ENCODE results near the gene SPATC1L.
"Not testable (repeated sequence)": the region's sequence is repeated elsewhere in the genome, so short reads cannot be mapped to it uniquely, and the experiment has no call there.

The SPATC1L gene

DNA sequence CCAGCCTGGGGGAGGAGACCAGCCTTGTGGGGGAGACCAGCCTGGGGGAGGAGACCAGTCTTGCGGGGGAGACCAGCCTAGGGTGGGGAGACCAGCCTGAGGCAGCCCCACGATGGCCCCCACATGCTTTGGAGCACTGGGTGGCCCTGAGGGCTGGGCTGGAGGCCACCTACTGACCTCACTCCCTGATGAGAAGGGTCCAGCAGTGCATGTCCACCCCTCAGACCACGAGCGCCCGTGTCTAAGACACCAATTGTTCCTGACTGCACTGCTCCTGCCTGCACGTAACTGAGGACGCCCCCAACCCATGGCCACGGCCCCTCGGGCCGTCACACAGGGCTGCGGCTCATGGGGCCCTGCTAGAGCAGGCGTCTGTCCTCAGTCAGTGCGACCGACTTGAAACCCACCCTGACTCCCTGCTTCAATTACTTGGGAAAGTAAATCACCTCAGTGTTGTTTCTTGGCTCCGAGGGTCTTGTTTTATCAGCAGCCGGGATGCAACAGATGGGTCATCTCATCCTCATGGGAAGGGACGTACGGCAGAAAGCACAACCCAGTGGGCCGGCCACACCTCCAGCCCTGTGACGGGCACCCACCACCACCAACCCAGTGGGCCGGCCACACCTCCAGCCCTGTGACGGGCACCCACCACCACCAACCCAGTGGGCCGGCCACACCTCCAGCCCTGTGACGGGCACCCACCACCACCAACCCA is at the start of gene SPATC1L:
Gene SPATC1L, minus strand, starts transcription at position 550 of the 715 bp plus-strand sequence. CDS start 1,643 bp downstream, outside the sequence.
- peak; percentile 76 for ATAC-seq
- Mint-ChIP-seq H3K4me3 (peak within 1 kb of the TSS; percentile 88), H3K9me3 (no peaks in the 10 kb centered on the region), H3K27ac (peak within 1 kb of the TSS; percentile 70), H3K27me3 (no peaks in the 10 kb centered on the region), H3K36me3 (peaks cover 9% of the 10 kb centered on the region), H3K4me1 (peaks cover 6% of the 10 kb centered on the region)

DNA sequence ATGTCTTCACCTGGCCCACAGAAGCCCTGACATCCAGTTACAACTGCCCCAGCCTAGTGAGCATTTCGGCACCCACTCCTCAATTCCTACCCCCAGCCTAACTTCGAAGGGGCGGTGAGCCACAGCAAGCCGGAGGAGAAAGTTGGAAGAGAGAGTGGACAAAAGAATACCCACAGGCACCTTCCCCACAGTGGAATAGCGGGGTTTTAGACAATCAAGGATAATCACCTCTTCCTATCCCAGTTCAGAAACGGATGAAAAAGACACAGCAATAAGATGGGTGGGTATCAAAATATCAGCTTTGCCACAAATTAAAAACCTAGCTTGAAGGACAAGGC is 45.6 kb upstream of the SPATC1L start:
- Mint-ChIP-seq H3K36me3 (peaks cover 46% of the 10 kb centered on the region), H3K4me1 (peaks cover 57% of the 10 kb centered on the region), H3K27ac (peak overlapping the region; percentile 87), H3K9me3 (peaks cover 3% of the 10 kb centered on the region), H3K4me3 (peak overlapping the region; percentile 90), H3K27me3 (no peaks in the 10 kb centered on the region)
- ATAC-seq: no peak

DNA sequence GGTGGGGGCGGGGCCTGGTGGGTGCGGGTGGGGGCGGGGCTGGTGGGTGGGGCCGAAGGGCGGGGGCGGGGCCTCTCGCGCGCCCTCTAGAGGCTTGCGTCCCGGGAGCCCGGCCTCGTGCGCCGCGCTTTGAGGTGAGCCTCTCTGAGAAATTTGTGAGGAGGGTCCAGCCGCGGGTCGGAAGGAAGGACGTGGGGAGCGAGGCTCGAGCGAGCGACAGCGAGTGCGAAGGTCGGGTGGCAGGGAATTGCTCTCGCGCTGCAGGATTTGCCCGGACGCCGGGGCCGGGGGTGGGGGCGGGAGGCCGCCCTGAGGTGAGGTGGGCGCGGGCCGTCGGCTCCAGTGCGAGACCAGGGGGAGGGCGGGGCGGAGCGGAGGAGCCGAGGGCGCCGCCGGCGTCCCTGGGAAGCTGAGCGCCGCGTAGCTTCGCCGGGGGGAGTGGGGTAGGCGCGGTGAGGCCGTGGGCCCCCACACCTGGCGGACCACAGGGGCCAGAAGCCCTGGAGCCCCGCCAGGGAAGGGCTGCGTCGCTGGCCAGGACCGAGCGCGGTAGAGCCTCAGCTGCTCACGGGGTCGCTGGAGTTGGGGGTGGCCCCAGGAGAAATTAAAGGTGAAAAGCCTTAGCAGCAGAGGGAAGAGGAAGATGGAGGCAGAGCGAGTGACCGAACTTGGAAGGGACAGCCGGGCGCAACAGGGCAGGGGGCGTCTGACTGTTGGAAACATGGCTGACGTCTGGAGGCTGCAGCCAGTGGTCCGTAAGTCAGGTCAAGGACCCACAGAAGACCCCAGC is 45.1 kb upstream of the SPATC1L start:
- Mint-ChIP-seq H3K27ac (peak overlapping the region; percentile 87), H3K9me3 (peaks cover 3% of the 10 kb centered on the region), H3K36me3 (peaks cover 40% of the 10 kb centered on the region), H3K4me3 (peak overlapping the region; percentile 90), H3K27me3 (no peaks in the 10 kb centered on the region), H3K4me1 (peaks cover 59% of the 10 kb centered on the region)
- ATAC-seq: peak; percentile 70

DNA sequence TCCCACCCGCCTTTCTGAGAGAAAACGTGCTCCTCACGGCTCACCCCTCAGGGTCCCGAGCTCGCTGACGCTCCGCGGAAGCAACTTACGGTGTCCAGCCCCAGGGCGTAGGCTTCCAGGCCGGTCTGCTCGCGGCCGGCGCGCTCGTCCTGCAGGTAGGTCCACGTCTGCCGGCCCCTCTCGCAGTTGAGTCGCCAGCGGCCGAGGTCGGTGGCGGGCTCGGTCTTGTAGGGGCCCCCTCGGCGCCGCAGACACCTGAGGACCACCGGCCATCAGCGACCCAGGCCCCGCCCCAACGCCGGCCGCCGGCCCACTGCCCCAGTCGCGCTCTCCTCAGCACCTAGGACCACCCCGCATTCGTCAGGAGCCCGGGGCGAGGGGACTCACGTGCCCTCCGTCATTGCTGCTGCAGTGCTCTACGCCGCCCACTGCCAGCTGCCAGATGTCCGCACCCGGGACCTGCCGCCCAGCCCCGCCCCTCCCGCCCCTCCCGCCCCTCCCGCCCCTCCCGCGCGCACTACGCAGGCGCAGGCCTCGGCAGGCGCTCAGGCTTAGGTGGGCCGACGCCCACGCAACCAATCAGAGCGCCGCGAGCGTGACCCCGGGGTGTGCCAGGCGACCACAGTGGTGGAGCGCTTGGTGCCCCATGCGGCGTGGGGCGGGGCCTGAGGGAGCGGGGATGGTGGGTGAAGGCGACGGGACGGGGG is 44.2 kb upstream of the SPATC1L start, which contains the start of gene LSS:
Gene LSS, minus strand, starts transcription at position 430 of the 707 bp plus-strand sequence. Its CDS starts 29 bp downstream, at position 401.
- peak; percentile 95 for ATAC-seq
- Mint-ChIP-seq H3K36me3 (peaks cover 32% of the 10 kb centered on the region), H3K4me3 (peak within 1 kb of the TSS; percentile 90), H3K27ac (peak within 1 kb of the TSS; percentile 87), H3K4me1 (peaks cover 62% of the 10 kb centered on the region), H3K9me3 (peaks cover 3% of the 10 kb centered on the region), H3K27me3 (no peaks in the 10 kb centered on the region)

DNA sequence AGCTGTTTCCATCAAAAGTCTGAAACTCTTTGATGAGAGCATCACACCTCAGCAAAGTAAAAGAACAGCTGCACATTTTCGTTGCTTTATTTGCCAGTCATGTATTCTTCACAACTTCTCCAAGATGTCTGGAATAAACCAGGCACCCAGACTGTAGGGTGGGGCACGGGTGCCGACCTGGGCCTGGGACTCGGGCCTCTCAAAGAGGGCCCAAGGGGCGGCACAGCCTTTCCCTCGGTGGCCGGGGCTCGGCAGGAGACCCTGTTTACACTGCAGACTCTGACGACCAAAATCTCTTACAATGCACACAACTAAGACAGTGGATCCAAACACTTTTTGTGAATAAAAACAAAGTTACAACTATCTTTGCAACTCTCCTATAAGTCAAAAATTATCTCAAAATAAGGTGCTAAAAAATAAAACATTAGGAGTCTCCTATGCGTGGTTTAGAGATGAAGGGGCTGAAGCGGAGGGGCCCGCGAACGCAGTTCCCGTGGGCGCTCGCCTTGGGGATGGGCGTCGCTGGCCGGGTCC is 43.6 kb upstream of the SPATC1L start:
- Mint-ChIP-seq H3K36me3 (peaks cover 28% of the 10 kb centered on the region), H3K4me1 (peaks cover 62% of the 10 kb centered on the region), H3K27me3 (no peaks in the 10 kb centered on the region), H3K9me3 (peaks cover 3% of the 10 kb centered on the region), H3K27ac (peak overlapping the region; percentile 87), H3K4me3 (peak overlapping the region; percentile 80)
- no peak for ATAC-seq

DNA sequence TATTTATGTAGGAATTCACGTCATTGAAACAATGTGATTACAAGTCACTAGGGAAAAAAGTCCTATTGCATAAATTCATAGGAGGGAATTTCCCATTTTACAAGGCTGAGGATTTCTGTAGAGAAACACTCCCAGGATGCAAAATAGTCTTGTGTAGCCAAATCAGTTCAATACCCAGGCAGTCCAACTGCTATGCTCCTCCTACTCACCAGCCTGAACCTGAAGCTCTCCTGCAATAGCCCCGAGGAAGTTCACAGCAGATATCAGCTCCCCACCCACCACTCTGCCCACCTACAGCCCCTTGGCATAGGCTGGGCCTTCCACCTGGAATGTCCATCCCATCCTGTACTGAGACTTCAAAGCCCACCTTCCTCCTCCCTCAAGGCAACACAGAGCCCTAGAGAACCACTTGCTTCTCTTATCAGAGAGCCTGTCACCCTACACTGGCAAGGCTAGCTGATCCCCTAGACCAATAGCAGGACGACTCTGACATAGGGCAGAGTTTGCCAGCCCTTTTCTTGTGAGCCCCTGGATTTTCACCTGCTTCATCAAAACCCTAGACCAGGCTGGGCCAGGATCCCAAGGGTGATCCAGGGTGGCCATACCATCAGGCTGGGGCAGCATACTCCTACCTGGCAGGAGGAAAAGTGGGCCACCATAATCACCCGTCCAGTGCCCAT is 42.8 kb upstream of the SPATC1L start:
- peak overlapping the region; percentile 87 for H3K27ac Mint-ChIP-seq
- H3K27me3 Mint-ChIP-seq: no peaks in the 10 kb centered on the region
- peaks cover 3% of the 10 kb centered on the region for H3K9me3 Mint-ChIP-seq
- no peak for ATAC-seq
- H3K36me3 Mint-ChIP-seq: peaks cover 27% of the 10 kb centered on the region
- H3K4me3 Mint-ChIP-seq: peak overlapping the region; percentile 80
- peaks cover 69% of the 10 kb centered on the region for H3K4me1 Mint-ChIP-seq

DNA sequence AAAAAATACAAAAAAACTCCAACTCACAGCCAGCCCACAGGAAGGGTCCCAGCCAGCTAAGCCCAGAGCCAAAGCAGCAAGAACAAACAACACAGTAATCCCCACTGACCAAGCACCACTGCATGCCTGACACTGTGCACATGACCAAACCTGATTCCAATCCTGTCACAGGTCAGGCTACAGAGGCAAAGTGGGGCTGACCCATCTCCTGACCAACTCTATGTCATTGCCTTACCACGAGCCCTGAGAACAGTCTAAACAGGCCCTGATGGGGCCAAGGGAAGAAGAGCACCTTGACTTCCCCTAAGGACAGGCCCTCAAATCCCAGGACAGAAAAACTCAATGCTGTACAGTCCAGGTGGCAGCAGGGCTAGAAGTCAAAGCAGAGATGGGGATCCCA is 41.9 kb upstream of the SPATC1L start:
- H3K27ac Mint-ChIP-seq: peak overlapping the region; percentile 87
- peak overlapping the region; percentile 80 for H3K4me3 Mint-ChIP-seq
- H3K4me1 Mint-ChIP-seq: peaks cover 63% of the 10 kb centered on the region
- H3K27me3 Mint-ChIP-seq: no peaks in the 10 kb centered on the region
- no peak for ATAC-seq
- H3K9me3 Mint-ChIP-seq: peaks cover 3% of the 10 kb centered on the region
- H3K36me3 Mint-ChIP-seq: peaks cover 19% of the 10 kb centered on the region

DNA sequence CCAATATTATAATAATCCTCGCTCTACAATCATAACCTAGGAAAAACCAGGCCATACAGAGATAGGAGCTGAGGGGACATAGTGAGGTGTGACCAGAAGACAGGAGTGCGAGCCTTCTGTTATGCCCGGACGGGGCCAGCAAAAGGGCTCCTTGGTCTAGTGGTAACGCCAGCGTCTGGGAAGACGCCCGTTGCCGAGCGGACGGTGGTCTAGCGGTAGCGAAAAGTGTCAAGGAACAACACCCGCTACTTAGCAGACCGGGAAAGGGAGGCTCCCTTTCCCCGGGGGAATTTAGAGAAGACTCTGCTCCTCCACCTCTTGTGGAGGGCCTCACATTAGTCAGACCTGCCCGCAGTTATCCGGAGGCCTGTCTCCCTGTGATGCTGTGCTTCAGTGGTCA is 39.4 kb upstream of the SPATC1L start:
- ATAC-seq, H3K4me3 Mint-ChIP-seq, H3K27ac Mint-ChIP-seq, H3K27me3 Mint-ChIP-seq, H3K9me3 Mint-ChIP-seq: not testable (repeated sequence)
- Mint-ChIP-seq H3K36me3 (peaks cover 38% of the 10 kb centered on the region), H3K4me1 (peaks cover 49% of the 10 kb centered on the region)

DNA sequence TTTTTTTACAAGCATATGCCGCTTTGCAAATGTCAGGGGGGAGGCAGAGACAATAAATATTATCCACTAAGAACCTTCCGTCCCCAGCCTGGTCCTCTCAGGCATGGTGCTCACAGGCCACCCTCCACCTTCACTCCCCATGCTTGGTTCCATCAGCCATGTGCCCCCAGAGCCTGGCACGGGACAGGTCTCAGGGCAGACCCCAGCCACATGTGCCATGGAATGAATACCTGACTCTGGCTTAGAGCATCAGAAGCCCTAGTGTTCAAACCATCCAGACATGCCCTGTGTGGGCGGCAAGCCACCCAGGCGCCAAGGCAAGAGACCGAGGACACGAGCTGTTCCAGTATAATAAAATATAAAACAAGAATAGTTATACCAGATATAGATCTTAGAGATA is 39.0 kb upstream of the SPATC1L start:
- Mint-ChIP-seq H3K27ac (no peak overlapping the region), H3K4me3 (no peak overlapping the region), H3K36me3 (peaks cover 39% of the 10 kb centered on the region), H3K9me3 (peaks cover 3% of the 10 kb centered on the region), H3K4me1 (peaks cover 49% of the 10 kb centered on the region), H3K27me3 (no peaks in the 10 kb centered on the region)
- no peak for ATAC-seq

DNA sequence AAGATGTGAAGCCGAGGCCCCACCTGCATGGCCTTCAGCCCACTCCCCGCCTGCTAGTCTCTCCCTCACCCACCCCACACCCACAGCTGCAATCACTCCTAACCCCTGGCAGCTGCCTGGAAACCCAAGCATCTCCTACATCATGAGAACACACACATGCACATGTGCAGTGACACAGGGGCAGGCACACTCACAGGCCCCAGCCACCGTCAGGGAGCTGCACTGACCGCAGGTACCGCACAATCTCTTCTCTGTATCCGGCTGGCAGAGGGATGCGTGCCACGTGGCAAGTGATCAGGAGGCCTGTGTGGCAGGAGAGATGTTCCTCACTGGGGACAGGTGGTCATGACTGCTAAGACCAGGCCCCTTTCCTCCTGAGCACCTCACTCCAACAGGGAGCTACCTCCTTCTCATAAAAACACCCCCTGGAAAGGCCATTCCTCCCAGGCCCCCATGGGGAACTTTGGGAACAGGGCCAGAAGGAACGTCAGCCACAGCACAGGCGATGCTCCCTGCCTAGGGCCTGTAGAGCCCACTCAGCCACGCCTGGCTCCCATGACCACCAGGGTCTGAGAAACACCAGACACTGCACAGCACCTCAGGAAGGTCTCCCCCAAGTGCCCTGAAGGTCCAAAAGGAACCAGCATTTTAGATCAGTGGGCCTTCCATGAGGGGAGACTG is 38.3 kb upstream of the SPATC1L start:
- Mint-ChIP-seq H3K9me3 (peaks cover 3% of the 10 kb centered on the region), H3K27me3 (no peaks in the 10 kb centered on the region), H3K4me1 (peaks cover 44% of the 10 kb centered on the region), H3K4me3 (no peak overlapping the region), H3K36me3 (peaks cover 39% of the 10 kb centered on the region), H3K27ac (no peak overlapping the region)
- ATAC-seq: no peak

DNA sequence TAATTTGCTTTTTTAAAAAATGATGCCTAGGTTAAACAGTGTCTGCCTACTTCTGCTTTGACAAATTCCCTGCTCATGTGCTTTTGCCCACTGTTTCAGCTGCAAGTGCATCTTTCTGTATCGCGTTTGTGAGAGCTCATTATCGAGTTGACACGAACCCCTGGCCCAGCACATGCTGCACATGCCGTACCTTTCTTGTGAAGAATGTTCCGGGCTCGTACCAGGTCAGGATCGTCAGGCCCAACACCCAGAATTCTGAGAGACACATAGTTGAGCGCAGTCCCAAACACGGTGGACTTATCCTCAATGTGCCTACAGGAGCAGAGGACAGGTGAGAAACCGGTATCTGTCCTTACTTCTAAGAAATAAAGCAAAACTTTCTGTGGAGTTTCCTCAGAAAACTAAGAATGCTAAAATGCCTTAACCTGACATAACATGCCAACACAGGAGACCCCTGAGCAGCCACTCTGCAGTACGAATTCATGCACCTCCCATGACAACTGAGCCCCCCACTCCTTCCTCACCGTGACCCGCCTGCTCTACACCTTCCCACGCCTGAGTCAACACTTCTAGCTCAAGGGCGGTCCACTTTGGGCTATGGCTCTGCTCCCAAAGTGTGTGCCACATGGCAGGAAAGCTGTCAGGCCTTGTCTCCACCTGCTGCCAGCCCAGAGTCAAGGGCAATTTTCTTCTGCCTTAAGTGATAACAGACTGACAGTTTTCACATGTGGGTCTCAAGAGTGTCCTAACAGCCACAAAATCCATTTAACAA is 37.6 kb upstream of the SPATC1L start:
- H3K27me3 Mint-ChIP-seq: no peaks in the 10 kb centered on the region
- peaks cover 39% of the 10 kb centered on the region for H3K36me3 Mint-ChIP-seq
- peaks cover 3% of the 10 kb centered on the region for H3K9me3 Mint-ChIP-seq
- H3K4me3 Mint-ChIP-seq: no peak overlapping the region
- no peak overlapping the region for H3K27ac Mint-ChIP-seq
- H3K4me1 Mint-ChIP-seq: peaks cover 37% of the 10 kb centered on the region
- no peak for ATAC-seq

DNA sequence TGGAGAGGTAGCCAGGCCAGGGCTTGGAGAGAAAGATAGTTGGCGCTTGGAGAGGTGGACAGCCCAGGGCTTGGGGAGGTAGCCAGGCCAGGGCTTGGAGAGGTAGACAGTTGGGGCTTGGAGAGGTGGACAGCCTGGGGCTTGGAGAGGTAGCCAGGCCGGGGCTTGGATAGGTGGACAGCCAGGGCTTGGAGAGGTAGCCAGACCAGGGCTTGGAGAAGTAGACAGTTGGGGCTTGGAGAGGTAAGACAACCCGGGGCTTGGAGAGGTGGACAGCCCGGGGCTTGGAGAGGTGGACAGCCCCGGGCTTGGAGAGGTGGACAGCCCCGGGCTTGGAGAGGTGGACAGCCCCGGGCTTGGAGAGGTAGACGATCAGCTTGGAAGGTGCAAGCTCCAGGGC is 36.6 kb upstream of the SPATC1L start:
- no peaks in the 10 kb centered on the region for H3K27me3 Mint-ChIP-seq
- peaks cover 3% of the 10 kb centered on the region for H3K9me3 Mint-ChIP-seq
- peaks cover 27% of the 10 kb centered on the region for H3K4me1 Mint-ChIP-seq
- no peak overlapping the region for H3K27ac Mint-ChIP-seq
- peaks cover 40% of the 10 kb centered on the region for H3K36me3 Mint-ChIP-seq
- ATAC-seq: no peak
- H3K4me3 Mint-ChIP-seq: no peak overlapping the region

DNA sequence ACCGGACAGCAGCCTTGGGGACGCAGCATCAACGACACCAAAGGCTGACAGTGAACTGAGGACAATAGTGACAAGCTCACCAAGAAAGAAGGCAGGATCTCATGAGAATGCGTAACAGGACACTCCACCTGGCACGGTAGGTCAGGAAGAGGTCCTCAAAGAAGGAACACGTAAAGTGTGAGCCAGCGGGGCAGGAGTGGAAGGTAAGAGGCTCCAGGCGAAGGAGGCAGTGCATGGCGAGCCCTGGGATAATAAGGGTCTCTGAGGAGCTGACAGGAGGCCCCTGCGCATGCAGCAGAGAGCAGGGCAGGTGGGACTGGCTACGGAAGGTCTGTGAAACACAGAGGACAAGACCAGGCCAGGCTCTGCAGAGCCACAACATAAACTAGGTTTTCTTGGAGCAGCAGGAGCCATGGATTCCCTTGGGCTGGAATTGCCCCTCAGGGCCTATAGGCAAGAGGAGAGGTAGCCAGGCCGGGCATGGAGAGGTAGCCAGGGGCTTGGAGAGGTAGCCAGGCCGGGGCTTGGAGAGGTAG is 36.1 kb upstream of the SPATC1L start:
- H3K27me3 Mint-ChIP-seq: no peaks in the 10 kb centered on the region
- no peak overlapping the region for H3K27ac Mint-ChIP-seq
- peaks cover 22% of the 10 kb centered on the region for H3K4me1 Mint-ChIP-seq
- ATAC-seq: no peak
- H3K36me3 Mint-ChIP-seq: peaks cover 37% of the 10 kb centered on the region
- H3K4me3 Mint-ChIP-seq: no peak overlapping the region
- H3K9me3 Mint-ChIP-seq: no peaks in the 10 kb centered on the region
